Measurements from ENCODE around the gene TMEM203.

TMEM203 gene

DNA sequence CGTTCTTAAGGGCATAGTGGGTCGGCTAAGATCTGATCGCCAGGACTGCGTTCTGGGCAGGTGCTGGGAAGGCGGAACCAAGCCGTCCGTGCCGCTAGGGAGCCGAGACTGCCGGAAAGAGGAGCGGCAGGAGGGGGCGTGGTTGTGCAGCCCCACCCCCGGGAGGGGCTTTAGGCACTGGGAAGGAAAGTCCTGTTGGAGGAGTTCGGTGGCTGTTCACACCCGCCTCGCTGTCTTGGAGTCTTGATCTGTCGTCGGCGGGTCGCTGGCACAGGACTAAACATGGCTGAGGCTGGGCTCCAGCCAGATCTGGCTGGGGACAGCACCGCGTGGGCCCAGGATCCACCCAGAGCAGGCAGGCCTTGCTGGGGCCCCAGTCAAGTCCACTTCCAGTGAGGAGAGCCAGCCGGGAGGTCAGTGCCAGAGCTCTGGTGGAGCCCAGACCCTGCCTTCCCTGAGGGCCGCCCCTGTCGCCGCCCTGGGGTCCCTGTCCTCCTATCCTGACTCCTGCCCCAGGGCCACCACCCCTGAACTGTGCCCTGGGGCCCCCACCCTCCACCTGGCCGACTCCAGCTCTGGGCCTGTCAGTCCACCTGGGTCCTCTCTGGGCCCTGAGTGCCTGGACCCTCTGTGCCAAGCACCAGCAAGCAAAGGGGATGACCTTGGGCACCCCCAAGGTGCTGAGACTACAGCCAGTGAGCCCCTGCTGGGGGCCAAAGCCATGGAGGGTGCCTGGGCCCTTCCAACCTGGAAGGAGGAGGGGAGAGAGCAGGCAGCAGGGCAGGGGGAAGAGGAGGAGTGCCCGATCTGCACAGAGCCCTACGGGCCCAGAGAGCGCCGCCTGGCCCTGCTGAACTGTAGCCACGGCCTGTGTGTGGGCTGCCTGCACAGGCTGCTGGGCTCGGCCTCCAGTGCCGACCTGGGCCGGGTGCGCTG is 12.1 kb upstream of the TMEM203 start:
- DNase-seq: no peak

DNA sequence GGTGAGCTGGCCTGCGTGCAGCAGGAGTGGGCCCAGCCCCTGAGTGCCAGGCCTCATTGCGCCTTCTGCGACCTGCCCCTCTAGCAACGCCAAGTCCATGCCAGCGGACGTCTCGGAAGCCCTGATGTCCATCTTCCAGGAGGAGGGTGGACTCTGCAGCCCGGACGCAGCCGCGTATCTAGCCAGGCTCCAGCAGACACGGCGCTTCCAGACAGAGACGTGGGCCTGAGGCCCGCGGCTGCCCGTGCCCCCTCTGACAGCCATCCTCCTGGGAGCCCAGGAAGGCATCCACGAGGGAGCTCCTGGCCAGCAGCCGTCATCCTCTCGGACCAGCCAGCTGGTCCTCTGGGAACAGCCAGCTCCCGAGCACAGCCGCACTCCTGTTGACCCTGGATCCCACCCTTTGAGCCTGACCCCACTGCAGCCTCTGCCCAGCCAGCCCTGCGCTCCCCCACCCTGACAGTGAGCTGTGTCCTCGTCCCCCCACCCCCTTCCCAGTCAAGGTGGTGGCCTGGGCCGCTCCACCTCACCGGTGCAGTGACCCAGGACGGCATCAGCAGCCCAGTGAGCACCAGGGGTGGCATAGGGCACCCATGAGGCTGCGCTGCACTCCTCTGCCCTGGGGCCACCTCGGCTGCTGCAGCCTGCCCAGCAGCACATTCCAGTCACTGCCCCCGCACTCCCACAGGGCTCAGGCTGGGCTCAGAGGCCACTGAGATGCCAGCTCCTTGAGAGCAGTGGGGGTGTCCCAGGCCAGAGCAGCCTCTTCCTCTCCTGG is 10.9 kb upstream of the TMEM203 start:
- no peak for DNase-seq

DNA sequence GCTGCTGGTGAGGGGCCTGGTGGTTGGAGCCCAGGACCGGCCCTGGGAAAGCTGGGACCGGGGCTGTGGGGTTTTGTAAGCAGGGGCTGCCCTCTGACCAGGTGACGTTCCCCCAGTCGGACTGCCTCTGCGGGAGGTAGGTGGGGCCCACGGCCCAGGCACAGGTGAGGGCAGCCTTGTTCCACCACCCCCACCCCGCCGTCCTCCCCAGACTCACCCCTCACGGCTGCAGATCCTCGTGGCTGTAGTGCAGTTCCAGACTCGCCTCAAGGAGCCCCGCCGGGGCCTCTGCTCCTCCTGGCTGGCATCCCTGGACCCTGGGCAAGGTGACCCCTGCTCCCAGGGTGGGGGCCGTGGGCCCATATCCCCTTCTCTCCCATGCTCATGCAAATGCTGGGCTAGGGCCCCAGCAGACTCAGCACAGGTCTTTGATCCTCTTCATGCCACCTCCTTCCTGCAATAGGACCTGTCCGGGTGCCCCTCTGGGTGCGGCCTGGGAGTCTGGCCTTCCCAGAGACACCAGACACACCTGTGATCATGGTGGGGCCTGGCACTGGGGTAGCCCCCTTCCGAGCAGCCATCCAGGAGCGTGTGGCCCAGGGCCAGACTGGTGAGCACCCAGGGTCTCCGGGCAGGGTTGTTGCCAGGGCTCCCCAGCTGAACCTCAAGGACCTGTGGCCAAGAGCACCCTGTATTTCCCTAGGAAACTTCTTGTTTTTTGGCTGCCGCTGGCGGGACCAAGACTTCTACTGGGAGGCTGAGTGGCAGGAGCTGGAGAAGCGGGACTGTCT is 9.9 kb upstream of the TMEM203 start:
- no peak for DNase-seq

DNA sequence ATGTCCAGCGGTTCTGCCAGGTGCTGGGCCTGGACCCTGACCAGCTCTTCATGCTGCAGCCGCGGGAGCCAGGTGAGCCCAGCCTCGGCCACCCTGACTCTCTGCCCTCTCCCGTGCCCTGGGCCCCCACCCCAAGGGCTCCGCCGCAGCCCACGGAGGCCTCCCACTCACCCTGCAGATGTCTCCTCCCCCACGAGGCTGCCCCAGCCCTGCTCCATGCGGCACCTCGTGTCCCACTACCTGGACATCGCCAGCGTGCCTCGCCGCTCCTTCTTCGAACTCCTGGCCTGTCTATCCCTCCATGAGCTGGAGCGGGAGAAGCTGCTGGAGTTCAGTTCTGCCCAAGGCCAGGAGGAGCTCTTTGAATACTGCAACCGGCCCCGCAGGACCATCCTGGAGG is 9.2 kb upstream of the TMEM203 start:
- DNase-seq: no peak

DNA sequence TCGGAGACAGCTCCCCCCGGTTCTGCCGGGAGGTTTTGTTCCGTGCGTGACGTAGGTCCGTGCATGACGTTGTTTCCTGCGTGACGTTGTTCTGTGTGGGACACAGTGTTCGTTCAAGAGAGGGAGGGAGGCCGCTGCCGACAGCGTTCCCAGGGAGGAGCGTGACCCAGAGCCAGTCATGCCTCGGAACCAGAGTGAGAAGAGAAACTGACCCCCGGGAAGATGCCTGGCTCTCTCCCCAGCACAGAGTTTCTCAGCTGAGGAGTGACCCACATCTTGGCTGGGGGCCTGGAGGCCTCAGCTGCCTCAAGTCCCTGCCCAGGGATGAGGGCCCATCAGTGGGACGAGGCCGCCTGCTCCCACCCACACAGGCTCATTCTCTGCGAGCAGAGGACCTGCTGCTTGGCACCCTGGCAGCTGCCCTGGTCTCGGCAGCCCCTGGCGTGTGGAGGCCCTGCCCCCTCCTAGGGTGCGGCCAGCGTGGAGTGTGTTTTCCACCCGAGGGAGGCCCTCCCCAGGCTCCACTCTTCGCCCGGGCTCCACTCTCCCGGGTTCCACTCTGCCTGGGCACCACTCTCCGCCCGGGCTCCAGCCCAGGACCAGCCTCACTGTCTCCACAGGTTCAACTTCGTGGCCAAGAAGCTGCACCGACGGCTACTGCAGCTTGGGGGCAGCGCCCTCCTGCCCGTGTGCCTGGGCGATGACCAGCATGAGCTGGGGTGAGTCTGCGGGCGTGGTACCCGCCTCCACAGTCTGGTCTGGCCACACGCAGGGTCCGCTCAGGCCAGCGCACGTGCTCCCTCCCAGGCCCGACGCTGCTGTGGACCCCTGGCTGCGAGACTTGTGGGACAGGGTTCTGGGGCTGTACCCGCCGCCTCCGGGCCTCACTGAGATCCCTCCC is 8.0 kb upstream of the TMEM203 start:
- no peak for DNase-seq

DNA sequence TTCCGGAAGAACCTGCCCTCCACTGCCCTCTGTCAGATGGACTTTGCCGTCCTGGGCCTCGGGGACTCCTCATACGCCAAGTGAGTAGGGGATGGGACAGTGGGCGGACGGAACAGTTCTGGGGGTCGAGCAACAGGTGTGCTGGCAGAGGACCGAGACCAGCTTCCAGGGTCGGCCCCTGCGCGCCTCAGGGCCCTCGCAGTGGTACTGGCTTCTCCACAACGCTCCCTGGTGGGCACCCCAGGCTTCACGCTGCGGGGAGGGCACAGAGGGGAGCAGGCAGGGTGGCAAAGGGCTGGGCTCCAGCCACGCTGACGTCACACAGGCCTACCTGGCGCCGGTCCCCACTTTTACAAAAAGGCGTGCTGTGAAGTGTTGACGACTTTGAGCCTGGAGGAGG is 7.1 kb upstream of the TMEM203 start:
- DNase-seq: no peak

DNA sequence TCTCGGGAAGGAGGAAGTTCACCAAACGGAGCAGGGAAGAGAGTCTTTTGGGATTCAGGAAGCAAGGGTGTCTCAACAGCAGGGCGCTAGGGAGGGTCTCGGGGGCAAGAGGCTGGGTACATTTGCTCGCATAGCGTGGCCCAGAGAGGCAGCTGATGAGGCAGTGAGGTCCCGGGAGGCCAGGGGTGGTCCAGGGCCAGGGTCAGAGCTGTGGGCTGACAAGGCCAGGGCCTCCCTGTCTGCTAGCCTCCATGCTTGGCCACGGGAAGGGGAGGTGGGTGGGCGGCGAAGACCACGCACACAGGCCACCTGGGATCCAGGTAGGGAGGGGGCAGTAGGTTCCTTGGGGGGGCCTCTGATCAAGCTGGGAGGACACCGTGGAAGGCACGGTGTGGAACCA is 6.1 kb upstream of the TMEM203 start:
- no peak for DNase-seq

DNA sequence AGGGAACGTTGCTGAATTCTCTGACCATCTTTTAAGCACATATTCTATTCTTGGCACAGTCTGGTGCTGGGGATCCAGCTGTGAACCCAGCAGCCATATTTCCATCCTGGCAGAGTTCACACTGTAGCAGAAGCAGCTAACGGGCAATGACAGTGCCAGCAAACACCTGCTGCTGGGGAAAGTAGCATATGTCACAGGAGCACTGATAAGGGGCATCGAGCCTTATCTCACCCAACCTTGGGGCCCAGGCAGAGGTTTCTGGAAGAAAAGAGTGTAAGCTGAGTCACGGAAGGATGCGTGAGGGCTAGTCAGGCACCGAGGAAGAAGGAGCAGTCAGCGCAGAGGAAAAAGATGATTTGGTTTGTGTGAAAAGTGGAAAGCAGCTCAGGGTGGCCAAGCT is 1.2 kb upstream of the TMEM203 start:
- DNase-seq: no peak

DNA sequence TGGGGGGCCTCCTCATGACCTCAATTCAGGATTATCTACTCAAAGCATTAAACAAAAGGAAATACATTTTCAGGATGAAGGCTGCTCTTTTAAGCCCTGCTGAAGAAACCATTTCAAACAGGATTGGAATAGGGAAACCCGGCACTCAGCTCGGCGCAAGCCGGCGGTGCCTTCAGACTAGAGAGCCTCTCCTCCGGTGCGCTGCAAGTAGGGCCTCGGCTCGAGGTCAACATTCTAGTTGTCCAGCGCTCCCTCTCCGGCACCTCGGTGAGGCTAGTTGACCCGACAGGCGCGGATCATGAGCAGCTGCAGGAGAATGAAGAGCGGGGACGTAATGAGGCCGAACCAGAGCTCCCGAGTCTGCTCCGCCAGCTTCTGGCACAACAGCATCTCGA is 720 bp downstream of the TMEM203 start:
- no peak for DNase-seq

DNA sequence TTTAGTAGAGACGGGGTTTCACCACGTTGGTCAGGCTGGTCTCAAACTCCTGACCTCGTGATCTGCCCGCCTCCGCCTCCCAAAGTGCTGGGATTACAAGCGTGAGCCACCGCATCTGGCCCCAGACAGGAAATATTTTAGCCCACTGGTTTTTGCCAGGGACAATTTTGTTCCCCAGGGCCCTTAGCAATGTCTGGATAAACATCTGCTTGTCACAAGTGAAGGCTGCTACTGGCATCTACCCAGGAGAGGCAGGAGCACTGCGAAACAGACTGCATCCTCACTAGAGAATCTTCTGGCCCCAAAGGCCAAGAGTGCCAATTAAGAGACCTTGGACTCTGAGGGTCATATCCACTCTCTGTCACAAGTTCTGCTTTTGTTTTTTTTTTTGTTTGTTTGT is 2.5 kb downstream of the TMEM203 start:
- DNase-seq: no peak

DNA sequence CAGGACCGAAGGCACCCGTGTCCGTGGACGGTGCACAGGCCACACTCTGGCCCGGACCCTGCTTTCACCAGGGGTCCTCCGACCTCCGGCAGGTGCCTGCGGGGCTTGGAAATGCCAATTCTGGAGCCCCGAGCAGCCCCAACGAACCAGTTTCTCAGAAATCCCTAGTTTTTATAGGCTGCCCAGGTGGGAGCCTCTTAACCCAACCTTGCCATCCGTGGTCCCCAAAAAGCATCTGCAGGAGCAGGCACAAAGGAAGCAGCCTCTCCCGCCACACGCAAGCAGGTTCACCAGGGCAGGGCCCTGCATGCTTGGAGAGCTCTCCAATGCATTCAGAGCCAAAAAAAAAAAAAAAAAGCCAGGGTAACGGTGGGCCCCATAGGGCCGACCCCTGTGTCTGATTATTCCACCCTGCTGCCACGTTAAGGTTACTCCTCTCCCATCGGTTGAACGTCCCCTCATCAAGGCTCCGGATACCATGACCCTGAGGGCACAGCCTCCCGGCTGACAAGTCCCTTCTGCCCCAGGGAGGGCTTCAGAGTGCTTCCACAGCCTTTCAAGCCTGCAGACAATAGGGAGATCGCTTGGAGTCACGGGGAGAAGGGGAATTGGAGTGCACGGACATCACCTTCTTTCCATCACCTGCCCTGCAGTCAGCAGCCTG is 4.1 kb downstream of the TMEM203 start:
- no peak for DNase-seq

DNA sequence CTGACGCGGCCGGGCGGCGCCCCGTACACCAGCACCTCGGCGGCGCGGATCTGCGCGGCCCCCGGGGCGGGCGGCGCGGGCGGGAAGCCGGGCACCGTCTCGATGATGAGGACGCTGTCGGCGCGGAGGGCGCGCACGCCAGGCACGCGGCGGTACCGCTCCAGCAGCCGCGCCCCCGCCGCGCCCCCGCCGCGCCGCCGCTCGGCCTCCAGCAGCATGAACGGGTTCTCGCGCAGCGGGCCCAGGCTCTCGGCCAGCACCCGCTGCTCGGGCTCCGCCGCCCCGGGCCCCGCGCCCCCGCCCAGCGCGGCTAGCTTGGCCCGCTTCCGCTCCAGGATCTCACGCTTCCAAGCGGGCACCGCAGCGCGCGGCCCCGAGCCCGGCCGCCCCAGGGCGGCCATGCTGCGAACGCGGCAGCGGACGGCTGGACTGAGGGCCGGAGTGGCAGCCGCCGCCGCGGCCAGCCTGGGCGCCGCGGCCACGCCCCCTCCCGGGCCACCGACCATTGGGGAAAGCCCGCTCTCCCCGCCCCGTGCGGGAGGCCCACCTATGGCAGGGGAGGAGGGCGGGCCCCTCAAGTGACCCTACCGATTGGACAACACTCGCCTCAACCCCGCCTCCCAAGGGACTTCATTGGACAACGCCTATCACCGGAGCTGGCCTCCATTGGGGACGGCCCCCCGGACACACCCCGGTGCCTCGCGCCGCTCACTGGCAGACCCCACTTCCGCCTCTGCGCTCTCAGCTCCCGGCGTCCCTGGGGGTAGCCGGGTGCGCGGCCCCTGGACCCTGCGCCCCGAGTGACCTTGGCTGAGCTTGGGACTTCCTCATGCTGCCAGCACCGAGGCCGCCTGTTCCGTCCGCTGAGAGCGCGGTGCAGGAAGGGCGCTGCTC is 4.9 kb downstream of the TMEM203 start, which contains the start of gene TPRN:
Gene TPRN (minus strand): TSS at position 431 of the 894 bp plus-strand sequence. CDS start 30 bp downstream, at position 401.
- DNase-seq: peak; percentile 98 to 99

DNA sequence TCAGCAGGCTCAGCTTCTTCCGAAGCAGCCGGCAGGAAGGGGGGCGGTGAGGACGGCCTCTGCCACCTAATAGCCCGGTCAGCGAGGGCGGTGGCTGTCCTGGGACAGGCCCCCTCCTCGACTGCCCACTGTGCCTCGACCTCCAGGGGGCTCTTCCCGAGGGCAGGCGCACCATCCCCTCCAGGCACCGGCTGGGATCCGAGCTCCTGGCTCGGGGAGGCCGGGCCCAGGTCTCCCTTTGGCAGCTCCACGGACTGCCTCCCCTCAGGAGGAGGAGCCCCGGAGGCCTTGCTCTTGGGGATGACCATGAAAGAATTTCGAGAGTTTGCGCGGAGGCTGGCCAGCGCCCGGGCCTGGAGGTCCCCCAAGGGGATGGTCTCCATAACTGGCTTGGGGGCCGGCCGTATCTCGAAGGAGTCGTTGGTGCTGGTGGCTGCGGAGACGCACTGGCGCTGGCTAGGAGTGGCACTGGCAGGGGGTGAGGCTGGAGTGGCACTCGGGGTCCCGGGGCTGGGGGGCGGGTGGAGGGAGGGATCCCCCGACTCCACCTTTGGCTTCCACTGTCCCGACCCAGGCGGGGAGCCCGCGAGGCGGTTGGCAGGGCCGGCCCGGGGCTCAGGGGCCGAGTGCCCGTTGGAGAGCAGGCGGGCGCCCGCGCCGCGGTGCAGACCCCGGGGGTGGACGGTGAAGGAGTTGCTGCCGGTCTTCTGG is 5.9 kb downstream of the TMEM203 start:
- no peak for DNase-seq

DNA sequence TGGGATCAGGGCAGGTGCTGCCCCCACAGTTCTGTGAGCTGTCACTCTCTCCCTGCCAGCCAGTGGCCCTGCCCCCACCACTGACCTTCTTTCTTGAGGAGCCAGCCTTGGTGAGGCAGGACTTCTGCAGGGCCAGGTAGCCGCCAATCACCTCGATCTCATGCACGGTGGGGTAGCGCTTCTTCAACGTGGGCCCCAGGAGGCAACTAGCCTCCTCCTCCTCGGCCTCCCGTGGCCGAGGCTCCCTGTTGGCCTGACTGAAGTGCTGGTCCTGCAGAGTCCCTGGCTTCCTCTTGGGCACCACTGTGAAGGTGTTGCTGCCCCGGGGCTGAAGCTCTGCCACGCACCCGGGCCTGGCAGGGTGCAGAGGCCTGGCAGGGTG is 6.6 kb downstream of the TMEM203 start:
- no peak for DNase-seq

DNA sequence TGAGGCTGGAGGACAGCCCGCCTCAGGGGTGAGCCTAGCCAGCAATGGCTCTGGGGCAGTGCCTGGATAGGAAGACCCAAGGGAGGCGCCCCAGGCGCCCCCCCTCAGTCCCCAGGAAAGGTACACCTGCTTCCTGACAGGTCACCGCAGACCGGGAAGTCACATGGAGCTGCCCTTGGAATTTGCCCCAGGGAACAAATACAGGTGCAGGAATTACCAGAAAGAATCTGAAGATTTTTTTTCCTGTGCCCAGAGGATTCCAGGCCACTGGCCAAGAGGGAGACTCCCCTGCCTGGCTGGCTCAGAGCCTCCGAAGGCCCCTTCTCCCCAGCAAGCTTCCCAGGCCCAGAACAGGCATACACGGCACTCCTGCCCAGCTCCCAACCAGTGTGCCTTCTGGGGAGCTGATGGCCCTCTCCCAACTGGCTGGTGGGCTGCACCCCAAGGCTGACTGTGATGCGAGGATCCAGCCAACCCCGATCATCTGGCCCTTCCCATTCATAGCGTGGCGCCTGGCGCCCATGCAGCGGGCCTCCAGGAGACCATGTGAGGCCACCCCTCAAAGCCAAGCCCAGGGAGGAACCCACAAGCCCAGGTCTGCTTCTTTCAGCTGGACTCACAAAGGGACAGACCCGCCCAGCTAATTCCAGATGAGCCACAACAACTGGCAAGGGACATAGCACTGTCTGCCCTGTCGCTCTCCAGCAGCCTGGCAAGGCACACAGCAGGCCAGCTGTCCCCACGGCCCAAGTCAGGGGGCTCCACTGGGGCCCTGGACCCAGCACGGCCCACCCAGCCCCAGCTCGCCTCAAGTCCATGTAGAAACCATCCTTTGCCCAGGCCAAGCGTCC is 7.2 kb downstream of the TMEM203 start:
- DNase-seq: no peak

DNA sequence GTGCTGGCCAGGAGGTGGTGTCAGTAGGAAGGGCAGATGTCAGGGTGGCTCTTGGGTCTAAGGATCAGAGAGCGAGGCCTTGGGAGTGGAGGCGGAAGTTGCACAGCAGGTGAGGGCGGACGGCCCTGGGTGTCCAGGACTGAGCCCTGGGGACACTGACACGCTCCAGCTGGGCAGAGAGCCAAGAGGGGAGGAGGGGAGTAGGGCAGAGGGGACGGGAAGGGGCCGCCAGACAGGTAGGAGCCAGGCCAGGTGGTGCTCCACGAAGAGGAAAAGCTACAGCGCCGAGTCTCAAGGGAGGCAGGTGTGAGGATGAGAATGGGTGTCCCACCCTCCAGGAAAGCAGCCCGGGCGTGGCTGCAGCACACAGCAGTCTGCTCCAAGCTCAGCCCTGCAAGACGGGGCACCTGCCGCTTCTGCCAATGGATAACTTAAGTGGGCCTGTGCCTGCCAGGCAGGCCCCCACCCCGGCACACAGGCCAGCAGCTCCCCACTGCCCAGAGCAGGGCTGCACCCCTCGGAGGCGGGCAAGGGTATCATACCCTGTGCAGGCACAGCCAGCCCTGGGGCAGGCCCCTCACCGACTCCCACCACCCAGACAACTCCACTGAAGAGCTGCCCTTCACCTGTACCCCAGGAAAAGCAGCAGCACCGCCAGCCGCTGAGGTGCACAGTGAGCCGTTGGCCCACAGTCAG is 9.8 kb downstream of the TMEM203 start:
- DNase-seq: no peak

DNA sequence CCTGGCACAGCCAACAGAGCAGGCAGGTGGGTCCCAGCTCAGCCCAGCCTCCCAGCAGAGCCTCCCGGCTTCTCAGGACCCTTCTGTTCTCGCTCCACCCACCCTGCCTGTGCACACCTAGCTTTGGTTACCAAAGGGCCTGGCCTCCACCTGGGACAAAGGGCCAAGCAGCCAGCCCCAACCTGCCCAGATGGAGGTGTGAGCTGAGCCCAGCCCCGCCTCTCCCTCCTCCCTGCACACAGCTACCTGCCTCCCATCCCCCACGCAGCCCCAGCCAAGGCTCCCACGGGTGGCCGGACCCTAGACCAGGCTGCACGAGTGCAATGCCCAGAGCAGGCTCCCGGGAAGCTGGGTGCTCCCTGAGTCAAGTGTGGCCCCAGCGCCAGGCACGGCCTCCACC is 10.5 kb downstream of the TMEM203 start:
- no peak for DNase-seq

DNA sequence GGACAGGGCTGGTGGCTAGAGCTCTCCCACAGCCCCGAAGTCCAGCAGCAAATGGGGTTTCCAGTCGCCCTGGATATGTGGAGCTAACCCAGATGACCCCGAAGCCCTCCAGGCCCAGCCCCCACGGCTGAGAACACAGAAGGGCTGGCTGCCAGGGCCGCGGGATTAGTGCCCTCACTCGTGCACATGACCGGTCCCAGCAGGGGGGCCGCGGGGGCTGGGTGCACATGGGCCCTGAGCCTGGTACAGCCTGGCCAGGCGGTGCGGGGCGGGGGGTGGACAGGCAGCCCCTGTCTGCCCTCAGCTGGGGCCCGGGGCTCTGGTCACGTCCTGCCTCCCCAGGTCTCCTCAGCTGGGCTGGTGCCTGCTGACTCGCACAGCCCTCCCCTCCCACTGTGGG is 11.1 kb downstream of the TMEM203 start:
- DNase-seq: no peak

Measured in activated CD4-positive, alpha-beta T cell treated with anti-CD3 and anti-CD28 coated beads, Interleukin-2, amount 50 U/mL, for 4 hours (primary cell).